HG02588 (cell line): ENCODE results near the gene KLF16.

Experiments used
- ATAC-seq: cut with Tn5 transposase; IDR thresholded peaks from one replicate; pipeline ENCODE4 v1.9.1; 2021; ENCODE audit warnings: mild to moderate bottlenecking, moderate library complexity; ENCODE audit not compliant: unreplicated experiment

Gene KLF16

GRCh38 chr19:1826557-1827521 is 36.5 kb downstream of the KLF16 start:
- ATAC-seq, result no peak

GRCh38 chr19:1825909-1826556 is 37.3 kb downstream of the KLF16 start:
- ATAC-seq, result no peak

- no peak for ATAC-seq
Observed at GRCh38 chr19:1824252-1824622, 39.1 kb downstream of the KLF16 start.

- no peak for ATAC-seq
Observed at GRCh38 chr19:1823539-1824251, 39.7 kb downstream of the KLF16 start.

GRCh38 chr19:1823020-1823419 is 40.4 kb downstream of the KLF16 start:
- ATAC-seq, result no peak

GRCh38 chr19:1822210-1822609 is 41.2 kb downstream of the KLF16 start:
- ATAC-seq, result no peak

- no peak for ATAC-seq
Observed at GRCh38 chr19:1819341-1820255, 43.8 kb downstream of the KLF16 start.

GRCh38 chr19:1818549-1819195 is 44.7 kb downstream of the KLF16 start:
- ATAC-seq, result no peak

- no peak for ATAC-seq
Observed at GRCh38 chr19:1817553-1818179, 45.7 kb downstream of the KLF16 start.

GRCh38 chr19:1816530-1817298 is 46.7 kb downstream of the KLF16 start:
- ATAC-seq, result no peak

GRCh38 chr19:1815605-1816529 is 47.5 kb downstream of the KLF16 start:
- ATAC-seq, result no peak

GRCh38 chr19:1814833-1815604 is 48.4 kb downstream of the KLF16 start:
- ATAC-seq, result no peak

- no peak for ATAC-seq
Observed at GRCh38 chr19:1814391-1814790, 49.0 kb downstream of the KLF16 start.

- ATAC-seq, result no peak
Observed at GRCh38 chr19:1813192-1814182, 49.9 kb downstream of the KLF16 start.

GRCh38 chr19:1812426-1813191 is 50.8 kb downstream of the KLF16 start:
- peak; percentile 70 for ATAC-seq
